ENCODE data around the gene ASAP2.

ASAP2 gene

DNA sequence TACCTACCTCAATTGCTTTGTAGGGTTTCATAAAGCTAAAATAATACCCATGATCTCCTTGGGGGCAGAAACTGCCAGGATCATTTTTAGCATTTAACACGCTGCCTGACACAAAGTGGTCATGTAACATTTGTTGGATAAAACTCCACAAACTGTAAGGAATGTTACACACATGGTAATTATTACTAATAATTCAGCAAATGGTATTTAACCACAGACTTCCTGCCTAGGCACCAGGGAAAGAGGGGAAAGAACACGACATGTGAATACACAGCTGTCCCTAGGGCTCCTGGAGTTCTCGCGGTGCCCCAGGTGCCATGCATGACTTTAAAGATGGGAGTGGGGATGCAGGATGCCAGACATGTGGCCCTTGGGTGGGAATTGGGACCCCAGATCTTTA is 43.5 kb downstream of the ASAP2 start:
- TF ChIP-seq, protein P1, sequence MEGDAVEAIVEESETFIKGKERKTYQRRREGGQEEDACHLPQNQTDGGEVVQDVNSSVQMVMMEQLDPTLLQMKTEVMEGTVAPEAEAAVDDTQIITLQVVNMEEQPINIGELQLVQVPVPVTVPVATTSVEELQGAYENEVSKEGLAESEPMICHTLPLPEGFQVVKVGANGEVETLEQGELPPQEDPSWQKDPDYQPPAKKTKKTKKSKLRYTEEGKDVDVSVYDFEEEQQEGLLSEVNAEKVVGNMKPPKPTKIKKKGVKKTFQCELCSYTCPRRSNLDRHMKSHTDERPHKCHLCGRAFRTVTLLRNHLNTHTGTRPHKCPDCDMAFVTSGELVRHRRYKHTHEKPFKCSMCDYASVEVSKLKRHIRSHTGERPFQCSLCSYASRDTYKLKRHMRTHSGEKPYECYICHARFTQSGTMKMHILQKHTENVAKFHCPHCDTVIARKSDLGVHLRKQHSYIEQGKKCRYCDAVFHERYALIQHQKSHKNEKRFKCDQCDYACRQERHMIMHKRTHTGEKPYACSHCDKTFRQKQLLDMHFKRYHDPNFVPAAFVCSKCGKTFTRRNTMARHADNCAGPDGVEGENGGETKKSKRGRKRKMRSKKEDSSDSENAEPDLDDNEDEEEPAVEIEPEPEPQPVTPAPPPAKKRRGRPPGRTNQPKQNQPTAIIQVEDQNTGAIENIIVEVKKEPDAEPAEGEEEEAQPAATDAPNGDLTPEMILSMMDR (IDR thresholded peaks at IDR 0.05; ENCODE audit: low read depth, low read length) = no peak

DNA sequence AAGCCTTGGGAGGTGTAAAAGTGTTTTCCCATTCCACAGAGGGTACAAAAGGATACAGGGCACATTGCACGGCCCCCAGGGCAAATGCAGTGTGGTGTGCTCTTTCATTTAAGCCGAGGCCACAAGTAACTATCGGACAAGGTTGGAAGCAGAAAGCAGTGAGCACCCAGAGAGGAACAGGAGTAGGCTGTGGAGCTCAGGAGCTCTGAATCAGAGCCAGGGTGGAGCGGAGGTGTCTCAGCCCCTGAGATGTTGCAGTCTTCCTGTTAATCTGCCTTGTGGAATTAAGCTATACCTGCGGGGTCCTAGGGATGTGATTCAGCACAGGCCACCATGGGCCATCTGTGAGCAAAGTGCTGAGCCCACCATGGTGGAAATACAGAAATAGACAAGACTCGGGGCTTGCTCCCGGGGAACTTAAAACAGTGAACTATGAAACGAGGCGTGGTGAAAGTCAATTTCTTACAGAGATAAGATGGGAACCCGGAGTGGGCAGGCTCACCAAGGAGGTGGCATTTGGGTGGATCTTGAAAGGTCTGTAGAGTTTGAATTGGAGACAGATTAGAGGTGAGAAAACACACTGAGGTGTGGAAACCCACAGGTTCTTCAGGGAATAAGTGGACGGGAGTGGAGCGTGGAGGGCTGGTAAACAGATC is 44.0 kb downstream of the ASAP2 start:
- Histone ChIP-seq H3K4me3 (ENCODE audit: low read depth, low read length) (no peak overlapping the region), H3K27ac (no peak overlapping the region), H3K9me3 (ENCODE audit: severe bottlenecking) (no peaks in the 10 kb centered on the region), H3K36me3 (no peaks in the 10 kb centered on the region), H3K27me3 (ENCODE audit: insufficient read depth, low read depth, severe bottlenecking) (no peaks in the 10 kb centered on the region)
- DNase-seq = no peak
- TF ChIP-seq, protein P1 (IDR thresholded peaks at IDR 0.05; ENCODE audit: low read depth, low read length) = no peak

More for the DNA sequence above, 43.5 kb downstream of the ASAP2 start:
- Histone ChIP-seq H3K9me3 (ENCODE audit: severe bottlenecking) (no peaks in the 10 kb centered on the region), H3K36me3 (no peaks in the 10 kb centered on the region), H3K27me3 (ENCODE audit: insufficient read depth, low read depth, severe bottlenecking) (no peaks in the 10 kb centered on the region), H3K27ac (no peak overlapping the region), H3K4me3 (ENCODE audit: low read depth, low read length) (no peak overlapping the region)
- DNase-seq = no peak

GRCh38 chr2:9251154-9252001 is 44.8 kb downstream of the ASAP2 start:
- H3K4me3 ChIP-seq (ENCODE audit: low read depth, low read length) = no peak overlapping the region
- H3K27me3 ChIP-seq (ENCODE audit: insufficient read depth, low read depth, severe bottlenecking) = no peaks in the 10 kb centered on the region
- no peaks in the 10 kb centered on the region for H3K9me3 ChIP-seq (ENCODE audit: severe bottlenecking)
- TF ChIP-seq, protein P1 (IDR thresholded peaks at IDR 0.05; ENCODE audit: low read depth, low read length) = no peak
- H3K27ac ChIP-seq = peak overlapping the region; percentile 8
- H3K36me3 ChIP-seq = no peaks in the 10 kb centered on the region
- DNase-seq = no peak

DNA sequence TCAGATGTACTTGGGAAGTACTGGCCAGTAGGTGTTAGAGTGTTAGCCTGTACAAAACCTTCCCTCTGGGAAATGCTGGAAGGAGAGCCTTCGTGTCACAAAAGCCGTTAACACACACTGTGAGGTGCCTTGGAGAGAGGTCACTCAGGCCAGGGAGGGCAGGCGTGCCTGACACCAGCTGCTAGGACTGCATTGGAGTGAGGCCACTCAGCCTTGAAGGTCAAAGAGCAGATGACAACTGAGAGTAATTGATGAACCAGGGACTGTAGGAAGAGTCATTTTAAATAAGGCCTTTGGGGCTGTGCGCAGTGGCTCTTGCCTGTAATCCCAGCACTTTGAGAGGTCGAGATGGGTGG is 45.4 kb downstream of the ASAP2 start:
- peak; percentile 42 for DNase-seq
- H3K27ac ChIP-seq = no peak overlapping the region; the same call in 1 of the 2 replicates
- H3K4me3 ChIP-seq (ENCODE audit: low read depth, low read length) = no peak overlapping the region
- H3K27me3 ChIP-seq (ENCODE audit: insufficient read depth, low read depth, severe bottlenecking) = no peaks in the 10 kb centered on the region
- no peaks in the 10 kb centered on the region for H3K9me3 ChIP-seq (ENCODE audit: severe bottlenecking)
- TF ChIP-seq, protein P1 (IDR thresholded peaks at IDR 0.05; ENCODE audit: low read depth, low read length) = no peak
- H3K36me3 ChIP-seq = no peaks in the 10 kb centered on the region

GRCh38 chr2:9255416-9255815 is 48.8 kb downstream of the ASAP2 start:
- Histone ChIP-seq H3K9me3 (ENCODE audit: severe bottlenecking) (no peaks in the 10 kb centered on the region), H3K27ac (peak overlapping the region; percentile 15), H3K4me3 (ENCODE audit: low read depth, low read length) (no peak overlapping the region), H3K36me3 (no peaks in the 10 kb centered on the region), H3K27me3 (ENCODE audit: insufficient read depth, low read depth, severe bottlenecking) (no peaks in the 10 kb centered on the region)
- TF ChIP-seq, protein P1 (IDR thresholded peaks at IDR 0.05; ENCODE audit: low read depth, low read length) = no peak
- peak; percentile 79 for DNase-seq
